Thyroid gland (tissue), 4 donors: Measurements from ENCODE around the gene PSMB11.

Source experiments
- POLR2A ChIP-seq, 2 donors: fragments of 450-650 bp; IDR thresholded peaks; one replicate each; pipeline ENCODE4 v1.6.1; 2017; ENCODE audit warnings: antibody characterized with exemption in 2 of 2, mild to moderate bottlenecking in 2 of 2, moderate library complexity in 1 of 2
- TF ChIP-seq, protein P1 (sequence below), 6 experiments: fragments of 200-600 bp in 3 of 6; fragments of 450-650 bp in 3 of 6; sonication (generic) in 3 of 6; IDR thresholded peaks; one replicate each; pipeline ENCODE4 v1.5.1; 2016 to 2019; ENCODE audit warnings: antibody characterized with exemption in 6 of 6, mild to moderate bottlenecking in 2 of 6, inconsistent platforms in 1 of 6, moderate library complexity in 1 of 6

DNA sequence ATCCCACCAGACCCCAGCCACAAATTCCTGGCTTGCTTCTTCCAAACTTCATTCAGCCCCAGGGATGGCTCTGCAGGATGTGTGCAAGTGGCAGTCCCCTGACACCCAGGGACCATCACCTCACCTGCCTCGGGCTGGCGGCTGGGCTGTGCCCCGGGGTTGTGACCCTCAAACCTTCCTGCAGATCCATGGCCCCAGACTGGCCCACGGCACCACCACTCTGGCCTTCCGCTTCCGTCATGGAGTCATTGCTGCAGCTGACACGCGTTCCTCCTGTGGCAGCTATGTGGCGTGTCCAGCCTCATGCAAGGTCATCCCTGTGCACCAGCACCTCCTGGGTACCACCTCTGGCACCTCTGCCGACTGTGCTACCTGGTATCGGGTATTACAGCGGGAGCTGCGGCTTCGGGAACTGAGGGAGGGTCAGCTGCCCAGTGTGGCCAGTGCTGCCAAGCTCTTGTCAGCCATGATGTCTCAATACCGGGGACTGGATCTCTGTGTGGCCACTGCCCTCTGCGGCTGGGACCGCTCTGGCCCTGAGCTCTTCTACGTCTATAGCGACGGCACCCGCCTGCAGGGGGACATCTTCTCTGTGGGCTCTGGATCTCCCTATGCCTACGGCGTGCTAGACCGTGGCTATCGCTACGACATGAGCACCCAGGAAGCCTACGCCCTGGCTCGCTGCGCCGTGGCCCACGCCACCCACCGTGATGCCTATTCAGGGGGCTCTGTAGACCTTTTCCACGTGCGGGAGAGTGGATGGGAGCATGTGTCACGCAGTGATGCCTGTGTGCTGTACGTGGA lies at the start of gene PSMB11:
- TF ChIP-seq POLR2A (IDR thresholded peaks at IDR 0.05) = no peak
- TF ChIP-seq, protein P1, sequence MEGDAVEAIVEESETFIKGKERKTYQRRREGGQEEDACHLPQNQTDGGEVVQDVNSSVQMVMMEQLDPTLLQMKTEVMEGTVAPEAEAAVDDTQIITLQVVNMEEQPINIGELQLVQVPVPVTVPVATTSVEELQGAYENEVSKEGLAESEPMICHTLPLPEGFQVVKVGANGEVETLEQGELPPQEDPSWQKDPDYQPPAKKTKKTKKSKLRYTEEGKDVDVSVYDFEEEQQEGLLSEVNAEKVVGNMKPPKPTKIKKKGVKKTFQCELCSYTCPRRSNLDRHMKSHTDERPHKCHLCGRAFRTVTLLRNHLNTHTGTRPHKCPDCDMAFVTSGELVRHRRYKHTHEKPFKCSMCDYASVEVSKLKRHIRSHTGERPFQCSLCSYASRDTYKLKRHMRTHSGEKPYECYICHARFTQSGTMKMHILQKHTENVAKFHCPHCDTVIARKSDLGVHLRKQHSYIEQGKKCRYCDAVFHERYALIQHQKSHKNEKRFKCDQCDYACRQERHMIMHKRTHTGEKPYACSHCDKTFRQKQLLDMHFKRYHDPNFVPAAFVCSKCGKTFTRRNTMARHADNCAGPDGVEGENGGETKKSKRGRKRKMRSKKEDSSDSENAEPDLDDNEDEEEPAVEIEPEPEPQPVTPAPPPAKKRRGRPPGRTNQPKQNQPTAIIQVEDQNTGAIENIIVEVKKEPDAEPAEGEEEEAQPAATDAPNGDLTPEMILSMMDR (IDR thresholded peaks at IDR 0.05) = no peak
